ENCODE measurements around the gene LRRC17. TPM values are rescaled to one million over a fixed set of nuclear protein-coding genes. Genes with fewer than 3 reads are reported as not detected.
A peak's percentile ranks its signal among the peaks of the same experiment; 100 is the strongest.
"Not testable (repeated sequence)": the region's sequence is repeated elsewhere in the genome, so short reads cannot be mapped to it uniquely, and the experiment has no call there.

The LRRC17 gene
- polyA plus RNA-seq, 4 donors = 60.8 to 104 (median 83.3) TPM

GRCh38 chr7:102897211-102897631, 15.6 kb upstream of the LRRC17 start:
- DNase-seq (ENCODE audit: low read depth in 4 of 4, low spot score in 2 of 4) = peak in 1 of 4 donors; percentile 66

GRCh38 chr7:102897856-102898531, 14.8 kb upstream of the LRRC17 start:
- no peak for DNase-seq (ENCODE audit: low read depth in 4 of 4, low spot score in 2 of 4)

GRCh38 chr7:102898532-102898859, 14.3 kb upstream of the LRRC17 start:
- no peak for DNase-seq (ENCODE audit: low read depth in 4 of 4, low spot score in 2 of 4)

GRCh38 chr7:102902052-102902451, 10.7 kb upstream of the LRRC17 start:
- DNase-seq (ENCODE audit: low read depth in 4 of 4, low spot score in 2 of 4) = not testable (repeated sequence)

- DNase-seq (ENCODE audit: low read depth in 4 of 4, low spot score in 2 of 4) = not testable (repeated sequence)
These were observed 9.2 kb upstream of the LRRC17 start for GRCh38 chr7:102903576-102903975.

GRCh38 chr7:102908676-102909075, 4.1 kb upstream of the LRRC17 start:
- DNase-seq (ENCODE audit: low read depth in 4 of 4, low spot score in 2 of 4) = no peak

- DNase-seq (ENCODE audit: low read depth in 4 of 4, low spot score in 2 of 4) = no peak
These were observed 1.0 kb downstream of the LRRC17 start for GRCh38 chr7:102913826-102914225.

- DNase-seq (ENCODE audit: low read depth in 4 of 4, low spot score in 2 of 4) = no peak
These were observed 1.8 kb downstream of the LRRC17 start for GRCh38 chr7:102914585-102914984.

- no peak for DNase-seq (ENCODE audit: low read depth in 4 of 4, low spot score in 2 of 4)
These were observed 3.6 kb downstream of the LRRC17 start for GRCh38 chr7:102916426-102916825.

GRCh38 chr7:102916881-102917280, 4.1 kb downstream of the LRRC17 start:
- DNase-seq (ENCODE audit: low read depth in 4 of 4, low spot score in 2 of 4) = no peak

GRCh38 chr7:102917436-102918353, 4.9 kb downstream of the LRRC17 start:
- no peak for DNase-seq (ENCODE audit: low read depth in 4 of 4, low spot score in 2 of 4)

GRCh38 chr7:102918845-102919244, 6.0 kb downstream of the LRRC17 start:
- DNase-seq (ENCODE audit: low read depth in 4 of 4, low spot score in 2 of 4) = no peak

GRCh38 chr7:102925976-102926782, 13.4 kb downstream of the LRRC17 start:
- DNase-seq (ENCODE audit: low read depth in 4 of 4, low spot score in 2 of 4) = no peak

GRCh38 chr7:102926783-102927140, 14.0 kb downstream of the LRRC17 start:
- no peak for DNase-seq (ENCODE audit: low read depth in 4 of 4, low spot score in 2 of 4)

- DNase-seq (ENCODE audit: low read depth in 4 of 4, low spot score in 2 of 4) = no peak
These were observed 14.6 kb downstream of the LRRC17 start for GRCh38 chr7:102927312-102927933.

GRCh38 chr7:102931757-102932156, 19.0 kb downstream of the LRRC17 start:
- no peak for DNase-seq (ENCODE audit: low read depth in 4 of 4, low spot score in 2 of 4)

- peak in 3 of 4 donors; percentile 63 to 78 (median 77) for DNase-seq (ENCODE audit: low read depth in 4 of 4, low spot score in 2 of 4)
These were observed 21.0 kb downstream of the LRRC17 start for GRCh38 chr7:102933763-102934162.

- DNase-seq (ENCODE audit: low read depth in 4 of 4, low spot score in 2 of 4) = no peak
These were observed 21.4 kb downstream of the LRRC17 start for GRCh38 chr7:102934239-102934638.

GRCh38 chr7:102934701-102935100, 21.9 kb downstream of the LRRC17 start:
- no peak for DNase-seq (ENCODE audit: low read depth in 4 of 4, low spot score in 2 of 4)

- no peak for DNase-seq (ENCODE audit: low read depth in 4 of 4, low spot score in 2 of 4)
These were observed 22.8 kb downstream of the LRRC17 start for GRCh38 chr7:102935450-102936115.
